ENCODE measurements around the gene RANBP2.
"Not testable (repeated sequence)": the region's sequence is repeated elsewhere in the genome, so short reads cannot be mapped to it uniquely, and the experiment has no call there.

Gene RANBP2

GRCh38 chr2:108719149-108720044 is at the start of gene RANBP2:
Gene RANBP2 (plus strand): TSS chr2:108719482. CDS start chr2:108719607, 125 bp downstream.
- peak; percentile 98 for DNase-seq (ENCODE audit: low read depth)

DNA sequence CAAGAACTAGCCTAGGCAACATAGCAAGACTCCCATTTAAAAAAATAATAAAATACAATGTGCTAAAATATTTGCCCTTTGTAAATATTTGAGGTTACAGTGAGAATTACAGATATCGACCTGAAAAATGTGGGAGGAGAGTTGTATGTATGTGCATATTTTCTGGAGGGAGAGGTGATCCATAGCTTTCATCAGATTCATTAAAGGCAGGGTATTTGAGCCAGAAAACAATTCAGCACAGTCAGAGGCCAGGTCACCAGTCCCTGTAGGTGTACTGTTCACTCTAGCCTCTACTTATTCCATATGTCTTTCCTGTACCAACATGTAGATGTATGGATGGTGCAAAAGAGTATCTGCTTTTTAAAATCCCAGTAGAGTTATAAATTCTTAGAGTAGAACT is 49.0 kb upstream of the RANBP2 start:
- not testable (repeated sequence) for DNase-seq (ENCODE audit: low read depth)

DNA sequence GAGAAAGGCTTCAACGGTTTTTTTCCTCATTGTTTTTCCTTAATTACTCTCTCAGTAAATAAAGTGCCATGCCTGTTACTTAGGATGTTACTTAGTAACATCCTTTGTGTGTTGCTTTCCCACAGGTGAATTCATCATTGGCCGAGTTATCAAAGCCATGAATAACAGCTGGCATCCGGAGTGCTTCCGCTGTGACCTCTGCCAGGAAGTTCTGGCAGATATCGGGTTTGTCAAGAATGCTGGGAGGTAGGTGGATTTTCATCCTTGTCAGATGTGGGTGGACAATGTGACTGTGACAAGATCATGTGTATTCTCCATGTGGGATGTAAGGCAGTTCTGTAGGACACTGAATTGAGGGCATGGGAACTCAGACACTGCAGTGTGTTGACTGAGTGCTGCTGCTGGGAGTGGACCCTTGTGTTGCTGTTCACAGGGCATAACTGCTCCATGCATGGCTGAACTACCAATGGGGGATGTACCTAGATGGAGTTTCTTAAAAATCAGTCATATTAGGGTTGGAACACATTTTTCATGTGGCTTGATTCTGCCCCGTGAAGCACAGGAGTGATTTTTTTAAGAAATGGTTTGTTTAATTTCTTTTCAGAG is 47.0 kb upstream of the RANBP2 start:
- not testable (repeated sequence) for DNase-seq (ENCODE audit: low read depth)

GRCh38 chr2:108676522-108676921 is 42.8 kb upstream of the RANBP2 start:
- DNase-seq (ENCODE audit: low read depth) = not testable (repeated sequence)

- DNase-seq (ENCODE audit: low read depth) = not testable (repeated sequence)
Observed at GRCh38 chr2:108677239-108677744, 42.0 kb upstream of the RANBP2 start.

- DNase-seq (ENCODE audit: low read depth) = peak; percentile 30
Observed at GRCh38 chr2:108678198-108678651, 41.1 kb upstream of the RANBP2 start.

GRCh38 chr2:108680805-108681204 is 38.5 kb upstream of the RANBP2 start:
- DNase-seq (ENCODE audit: low read depth) = not testable (repeated sequence)

- DNase-seq (ENCODE audit: low read depth) = not testable (repeated sequence)
Observed at GRCh38 chr2:108688818-108689756, 30.2 kb upstream of the RANBP2 start.

DNA sequence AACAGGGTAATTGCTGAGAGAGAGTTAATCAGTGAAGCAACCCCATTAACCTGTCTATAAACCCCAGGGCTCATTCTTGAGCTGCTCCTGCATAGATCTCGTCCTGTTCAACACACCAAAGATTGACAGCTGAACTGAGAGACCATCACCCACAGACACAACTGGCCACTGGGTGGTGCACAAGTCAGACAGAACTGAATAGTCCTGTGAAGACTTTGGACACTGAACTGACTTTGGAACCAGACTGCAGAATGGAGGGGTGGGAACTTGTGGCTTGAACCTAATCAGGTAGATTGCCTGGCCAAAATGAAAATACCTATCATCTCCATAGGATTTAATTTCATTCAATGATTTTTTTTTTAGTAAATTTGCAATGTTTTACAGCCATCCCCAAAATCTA is 29.3 kb upstream of the RANBP2 start:
- not testable (repeated sequence) for DNase-seq (ENCODE audit: low read depth)

DNA sequence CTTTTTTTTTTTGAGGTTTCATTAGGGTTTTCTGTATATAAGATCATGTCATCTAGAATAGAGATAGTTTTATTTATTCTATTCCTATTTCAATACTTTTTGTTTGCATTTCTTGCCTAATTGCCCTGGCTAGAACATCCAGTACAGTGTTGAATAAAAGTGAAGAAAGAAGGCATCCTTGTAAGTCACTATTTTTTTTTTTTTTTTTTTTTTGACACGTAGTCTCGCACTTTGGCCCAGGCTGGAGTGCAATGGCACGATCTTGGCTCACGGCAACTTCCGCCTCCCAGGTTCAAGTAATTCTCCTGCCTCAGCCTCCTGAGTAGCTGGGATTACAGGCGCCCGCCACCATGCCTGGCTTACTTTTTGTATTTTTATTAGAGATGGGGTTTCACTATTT is 27.8 kb upstream of the RANBP2 start:
- no peak for DNase-seq (ENCODE audit: low read depth)

- DNase-seq (ENCODE audit: low read depth) = no peak
Observed at GRCh38 chr2:108701208-108701607, 18.1 kb upstream of the RANBP2 start.

- DNase-seq (ENCODE audit: low read depth) = no peak
Observed at GRCh38 chr2:108701806-108702205, 17.5 kb upstream of the RANBP2 start.

- DNase-seq (ENCODE audit: low read depth) = no peak
Observed at GRCh38 chr2:108704871-108705270, 14.4 kb upstream of the RANBP2 start.

- DNase-seq (ENCODE audit: low read depth) = no peak
Observed at GRCh38 chr2:108707300-108707699, 12.0 kb upstream of the RANBP2 start.

DNA sequence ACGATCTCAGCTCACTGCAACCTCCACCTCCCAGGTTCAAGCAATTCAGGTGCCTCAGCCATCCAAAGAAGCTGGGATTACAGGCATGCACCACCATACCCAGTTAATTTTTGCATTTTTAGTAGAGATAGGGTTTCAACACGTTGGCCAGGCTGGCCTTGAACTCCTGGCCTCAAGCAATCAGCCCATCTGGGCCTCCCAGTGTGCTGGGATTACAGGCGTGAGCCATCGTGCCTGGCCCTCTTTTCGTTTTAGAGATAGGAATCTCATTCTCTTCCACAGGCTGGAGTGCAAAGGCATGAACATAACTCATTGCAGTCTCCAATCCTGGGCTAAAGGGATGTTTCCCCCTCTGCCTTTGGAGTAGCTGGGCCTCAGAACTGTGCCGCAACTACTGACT is 2.3 kb upstream of the RANBP2 start:
- not testable (repeated sequence) for DNase-seq (ENCODE audit: low read depth)

GRCh38 chr2:108726048-108726447 is 6.8 kb downstream of the RANBP2 start:
- DNase-seq (ENCODE audit: low read depth) = not testable (repeated sequence)

GRCh38 chr2:108734656-108735055 is 15.4 kb downstream of the RANBP2 start:
- not testable (repeated sequence) for DNase-seq (ENCODE audit: low read depth)

DNA sequence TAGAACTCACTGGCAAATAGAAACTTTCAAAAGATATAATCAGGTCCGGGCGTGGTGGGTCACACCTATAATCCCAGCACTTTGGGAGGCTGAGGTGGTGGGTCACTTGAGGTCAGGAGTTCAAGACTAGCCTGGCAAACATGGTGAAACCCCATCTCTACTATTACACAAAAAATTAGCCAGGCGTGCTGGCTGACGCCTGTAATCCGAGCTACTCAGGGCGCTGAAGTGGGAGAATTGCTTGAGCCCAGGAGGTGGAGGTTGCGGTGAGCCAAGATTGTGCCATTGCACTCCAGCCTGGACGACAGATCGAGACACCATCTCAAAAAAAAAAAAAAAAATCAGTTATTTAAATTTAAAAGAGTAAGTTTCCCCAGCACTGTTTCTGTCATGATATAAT is 38.7 kb downstream of the RANBP2 start:
- DNase-seq (ENCODE audit: low read depth) = not testable (repeated sequence)

DNA sequence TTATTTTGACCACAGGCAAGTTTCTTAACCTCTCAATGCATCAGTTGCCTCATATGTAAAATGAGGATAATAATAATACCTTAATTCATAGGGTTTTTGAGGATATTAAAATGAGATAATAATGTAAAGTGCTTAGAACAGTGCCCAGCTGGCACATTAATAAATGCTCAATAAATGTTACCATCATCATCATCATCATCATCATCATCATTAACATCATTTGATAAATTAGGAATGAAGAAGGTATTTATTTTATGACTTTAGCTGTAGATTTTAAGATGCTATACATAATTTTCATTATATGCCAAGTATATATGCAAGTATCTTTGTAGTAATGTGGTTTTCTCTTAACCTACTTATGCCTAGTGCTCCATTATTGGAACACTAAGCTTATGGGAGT is 43.3 kb downstream of the RANBP2 start:
- not testable (repeated sequence) for DNase-seq (ENCODE audit: low read depth)

DNA sequence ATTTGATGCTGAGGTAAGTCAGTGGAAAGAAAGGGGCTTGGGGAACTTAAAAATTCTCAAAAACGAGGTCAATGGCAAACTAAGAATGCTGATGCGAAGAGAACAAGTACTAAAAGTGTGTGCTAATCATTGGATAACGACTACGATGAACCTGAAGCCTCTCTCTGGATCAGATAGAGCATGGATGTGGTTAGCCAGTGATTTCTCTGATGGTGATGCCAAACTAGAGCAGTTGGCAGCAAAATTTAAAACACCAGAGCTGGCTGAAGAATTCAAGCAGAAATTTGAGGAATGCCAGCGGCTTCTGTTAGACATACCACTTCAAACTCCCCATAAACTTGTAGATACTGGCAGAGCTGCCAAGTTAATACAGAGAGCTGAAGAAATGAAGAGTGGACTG is 47.4 kb downstream of the RANBP2 start:
- DNase-seq (ENCODE audit: low read depth) = not testable (repeated sequence)

GRCh38 chr2:108767859-108768258 is 48.6 kb downstream of the RANBP2 start:
- DNase-seq (ENCODE audit: low read depth) = not testable (repeated sequence)

DNA sequence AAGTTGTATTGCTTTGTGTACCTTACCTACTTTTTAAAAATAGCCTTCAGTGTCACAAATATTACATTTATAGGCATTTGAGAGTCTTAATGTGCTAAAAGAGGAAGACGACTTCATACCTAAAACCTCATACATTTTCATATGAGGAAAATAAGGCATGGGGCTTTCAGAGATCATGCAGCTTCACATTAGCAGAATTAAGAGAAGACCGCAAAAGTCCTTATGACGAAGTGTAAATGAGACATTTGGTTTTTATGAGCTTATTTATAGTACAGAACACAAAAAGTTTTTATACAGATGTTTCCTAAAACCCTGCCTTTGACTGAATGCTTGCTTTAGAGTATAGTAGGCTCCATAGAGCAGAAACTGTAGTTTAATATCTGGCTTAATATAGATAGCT is 57.2 kb downstream of the RANBP2 start:
- no peak for DNase-seq (ENCODE audit: low read depth)
